Ectodermal cell (in vitro differentiated cells): ENCODE measurements around the gene HAUS7.

Source experiments
- H3K27ac ChIP-seq: 2 replicates; pipeline ENCODE4 v1.7.0; 2013; ENCODE audit warnings: mild to moderate bottlenecking, low read depth, low read length; ENCODE audit not compliant: insufficient read depth, poor library complexity, severe bottlenecking
- H3K27me3 ChIP-seq: 2 replicates; pipeline ENCODE4 v1.7.0; 2013; ENCODE audit warnings: mild to moderate bottlenecking, low read length; ENCODE audit not compliant: insufficient read depth, control insufficient read depth, poor library complexity, severe bottlenecking
- H3K36me3 ChIP-seq: one replicate; pipeline ENCODE4 v1.7.0; 2013; ENCODE audit warnings: low read length; ENCODE audit not compliant: control insufficient read depth, insufficient read depth
- H3K4me1 ChIP-seq: one replicate; pipeline ENCODE4 v1.7.0; 2013; ENCODE audit warnings: low read length; ENCODE audit not compliant: control insufficient read depth, insufficient read depth
- H3K4me3 ChIP-seq: 2 replicates; pipeline ENCODE4 v1.7.0; 2013; ENCODE audit warnings: low read depth, low read length, control low read depth; ENCODE audit not compliant: insufficient read depth
- H3K9me3 ChIP-seq: 2 replicates; pipeline ENCODE4 v1.7.0; 2013; ENCODE audit warnings: mild to moderate bottlenecking, low read length, moderate library complexity; ENCODE audit not compliant: control insufficient read depth
- WGBS, 2 experiments: methylation state at CpG; one replicate each; pipeline ENCODE4 v1.1.7; 2013; ENCODE audit warnings: missing lambda C conversion rate in 2 of 2; 5-methylcytosine and 5-hydroxymethylcytosine counted together

HAUS7 gene

DNA sequence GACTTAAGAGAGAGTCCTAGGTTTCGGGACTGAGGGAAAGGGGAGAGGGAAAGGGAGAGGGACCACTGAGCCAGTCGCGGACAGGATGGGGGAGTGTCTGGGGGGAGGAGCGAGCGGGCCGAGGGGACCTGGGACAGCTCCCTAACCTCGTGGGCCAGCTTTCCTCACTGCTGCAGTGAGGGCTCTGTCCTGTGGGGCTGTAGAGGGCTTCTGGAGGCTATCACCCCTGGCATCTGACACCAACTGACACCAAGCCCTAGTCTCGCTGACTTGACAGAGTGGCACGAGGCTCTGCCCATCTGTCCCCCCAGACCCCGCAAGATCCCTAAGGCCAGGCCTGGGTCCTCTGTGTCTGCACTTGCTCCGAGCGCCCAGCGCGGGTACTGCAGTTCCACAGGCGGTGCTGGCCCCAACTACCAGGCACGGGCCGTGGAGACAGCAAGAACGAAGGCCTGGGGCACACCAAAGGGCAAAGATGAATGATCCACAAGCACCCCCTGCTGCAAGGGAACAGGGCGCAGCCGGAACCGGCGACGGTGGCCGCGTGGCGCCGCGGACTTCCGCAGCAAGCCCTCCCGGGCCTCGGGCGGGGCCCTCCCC lies 465 bp downstream of the HAUS7 start:
- H3K36me3 ChIP-seq = no peaks in the 10 kb centered on the region
- H3K27ac ChIP-seq = no peak overlapping the region
- peaks cover 2% of the 10 kb centered on the region for H3K27me3 ChIP-seq
- peak overlapping the region; percentile 74 for H3K4me3 ChIP-seq
- 0% methylated on average over 32 of the region's 32 CpGs for WGBS, 2 experiments
- no peaks in the 10 kb centered on the region for H3K9me3 ChIP-seq
- H3K4me1 ChIP-seq = peaks cover 4% of the 10 kb centered on the region

GRCh38 chrX:153468008-153468580 lies 2.3 kb downstream of the HAUS7 start:
- Histone ChIP-seq H3K4me1 (peaks cover 4% of the 10 kb centered on the region), H3K36me3 (no peaks in the 10 kb centered on the region), H3K27ac (no peak overlapping the region), H3K9me3 (no peaks in the 10 kb centered on the region), H3K4me3 (no peak overlapping the region), H3K27me3 (no peaks in the 10 kb centered on the region)
- 91 to 94% methylated on average over 12 of the region's 12 CpGs for WGBS, 2 experiments

DNA sequence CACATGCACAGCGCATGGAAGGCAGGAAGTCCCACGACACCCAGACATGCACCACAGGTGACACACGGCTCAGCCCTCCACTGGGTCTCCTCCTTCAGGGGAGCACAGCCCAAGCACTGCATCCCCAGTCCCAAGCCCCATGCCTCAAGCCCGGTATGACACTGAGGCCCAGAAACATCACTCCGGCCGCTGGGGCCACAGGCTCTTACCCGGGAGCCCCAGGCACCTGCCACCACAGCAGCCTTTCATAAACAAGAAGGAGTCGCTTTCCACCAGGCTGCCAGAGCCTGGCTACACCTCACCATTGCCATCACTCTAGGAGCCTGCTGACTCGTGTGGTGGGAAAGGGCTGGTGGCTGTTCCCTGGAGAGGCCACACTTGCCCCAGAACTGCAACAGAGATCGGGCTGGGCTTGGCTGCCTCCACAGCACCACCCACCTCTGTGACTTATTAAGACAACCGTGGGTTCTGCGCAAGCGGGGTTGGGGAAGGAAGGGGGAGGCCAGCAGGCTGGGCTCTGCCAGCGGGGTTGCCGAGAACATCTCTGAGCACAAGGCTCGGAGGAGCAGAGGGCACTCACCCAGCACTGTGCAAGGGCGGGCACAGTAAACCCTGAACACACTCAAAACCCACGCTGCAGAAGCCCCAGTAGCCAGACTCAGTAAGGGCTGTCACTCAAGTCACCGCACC lies 4.5 kb downstream of the HAUS7 start:
- Histone ChIP-seq H3K4me1 (peaks cover 4% of the 10 kb centered on the region), H3K9me3 (no peaks in the 10 kb centered on the region), H3K36me3 (no peaks in the 10 kb centered on the region), H3K27ac (no peak overlapping the region), H3K27me3 (no peaks in the 10 kb centered on the region), H3K4me3 (no peak overlapping the region)
- WGBS, 2 experiments = 93% methylated on average over 19 of the region's 19 CpGs

DNA sequence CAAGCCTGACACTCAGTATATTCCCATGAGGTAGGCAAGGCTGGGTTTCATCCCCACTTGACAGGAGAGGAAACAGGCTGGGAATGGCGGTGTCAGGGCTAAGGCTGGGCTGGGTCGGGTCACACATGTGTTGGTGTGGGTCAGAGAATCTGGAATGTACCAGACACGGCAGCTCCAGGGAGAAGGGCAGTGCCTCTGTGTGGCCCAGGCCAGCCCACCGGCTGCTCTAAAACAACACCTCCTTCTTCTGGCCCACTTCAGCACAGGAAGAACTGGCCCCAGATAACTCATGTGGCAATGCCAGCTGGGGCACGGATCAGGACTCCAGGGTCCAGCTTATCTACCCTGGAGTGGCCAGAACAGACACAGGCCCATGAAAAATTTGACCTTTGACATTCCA lies 6.3 kb downstream of the HAUS7 start:
- Histone ChIP-seq H3K36me3 (no peaks in the 10 kb centered on the region), H3K9me3 (no peaks in the 10 kb centered on the region), H3K27me3 (no peaks in the 10 kb centered on the region), H3K4me3 (no peak overlapping the region), H3K27ac (no peak overlapping the region), H3K4me1 (no peaks in the 10 kb centered on the region)
- 93 to 97% methylated on average over 5 of the region's 5 CpGs for WGBS, 2 experiments

GRCh38 chrX:153463556-153463955 lies 6.8 kb downstream of the HAUS7 start:
- Histone ChIP-seq H3K36me3 (no peaks in the 10 kb centered on the region), H3K27me3 (no peaks in the 10 kb centered on the region), H3K4me1 (no peaks in the 10 kb centered on the region), H3K9me3 (no peaks in the 10 kb centered on the region), H3K4me3 (no peak overlapping the region), H3K27ac (no peak overlapping the region)
- 95% methylated on average over 12 of the region's 12 CpGs for WGBS, 2 experiments

DNA sequence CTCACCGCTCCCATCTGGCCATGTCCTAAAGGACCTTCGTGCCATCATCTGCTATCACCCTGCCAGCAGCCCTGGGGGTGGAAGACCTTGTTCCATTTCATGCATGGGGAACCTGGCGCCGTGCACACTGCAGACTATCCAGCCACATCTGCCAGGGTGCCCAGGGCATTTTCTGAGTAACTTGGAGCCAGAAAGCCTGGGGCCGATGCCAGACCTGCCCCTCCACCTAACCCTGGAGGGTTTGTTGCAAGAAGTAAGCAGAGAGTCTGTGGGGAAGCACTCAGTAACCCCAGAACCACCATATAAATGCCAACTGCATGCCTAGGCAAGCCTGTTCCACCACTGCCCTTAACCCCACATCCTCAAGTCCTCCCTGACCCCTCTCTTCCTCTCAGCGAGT lies 7.3 kb downstream of the HAUS7 start:
- 95 to 100% methylated on average over 6 of the region's 6 CpGs for WGBS, 2 experiments
- no peak overlapping the region for H3K27ac ChIP-seq
- H3K36me3 ChIP-seq = no peaks in the 10 kb centered on the region
- H3K9me3 ChIP-seq = no peaks in the 10 kb centered on the region
- no peak overlapping the region for H3K4me3 ChIP-seq
- no peaks in the 10 kb centered on the region for H3K27me3 ChIP-seq
- H3K4me1 ChIP-seq = no peaks in the 10 kb centered on the region

DNA sequence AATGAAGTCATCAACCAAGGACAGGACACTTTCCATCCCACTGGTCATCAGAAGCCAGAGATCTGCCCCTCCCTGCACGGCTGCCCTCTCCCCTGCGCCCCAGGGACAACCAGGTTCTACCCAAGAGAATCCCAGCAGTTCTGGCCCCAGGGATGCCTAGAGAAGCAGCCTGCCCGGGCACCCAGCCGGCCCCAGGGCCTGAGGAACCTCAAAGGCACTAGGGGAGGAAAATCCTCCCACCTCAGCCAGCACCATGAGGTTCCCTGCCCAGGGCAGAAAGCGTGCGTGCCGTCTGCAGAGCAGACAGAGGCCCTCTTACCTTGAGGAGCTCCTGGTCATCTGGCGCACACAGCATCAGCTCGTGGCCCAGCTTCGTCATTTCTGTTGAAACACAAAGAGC lies 8.1 kb downstream of the HAUS7 start:
- Histone ChIP-seq H3K4me1 (no peaks in the 10 kb centered on the region), H3K4me3 (no peak overlapping the region), H3K27me3 (no peaks in the 10 kb centered on the region), H3K36me3 (no peaks in the 10 kb centered on the region), H3K27ac (no peak overlapping the region), H3K9me3 (no peaks in the 10 kb centered on the region)
- 94 to 96% methylated on average over 10 of the region's 10 CpGs for WGBS, 2 experiments

DNA sequence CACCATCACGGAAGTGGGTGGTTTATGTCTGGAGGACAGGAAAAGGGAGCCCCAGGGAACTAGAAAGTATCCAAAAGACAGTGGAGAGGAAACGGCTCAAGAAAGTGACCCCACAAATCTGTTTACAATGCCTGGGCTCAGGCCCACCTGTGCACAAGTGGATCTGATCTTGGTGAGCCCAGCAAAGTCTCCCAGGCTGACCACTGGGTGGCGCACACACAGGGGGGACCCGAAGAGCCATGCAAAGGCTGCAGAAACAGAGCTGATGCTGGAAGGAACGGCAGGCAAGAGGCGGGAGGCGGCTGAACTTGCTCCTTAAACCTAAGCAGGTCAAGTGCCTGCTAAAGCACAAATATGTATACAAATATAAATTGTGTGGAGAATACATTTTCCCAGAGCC lies 9.6 kb downstream of the HAUS7 start:
- Histone ChIP-seq H3K36me3 (no peaks in the 10 kb centered on the region), H3K9me3 (no peaks in the 10 kb centered on the region), H3K4me3 (no peak overlapping the region), H3K4me1 (no peaks in the 10 kb centered on the region), H3K27ac (no peak overlapping the region), H3K27me3 (no peaks in the 10 kb centered on the region)
- WGBS, 2 experiments = 42 to 44% methylated on average over 4 to 5 of the region's 7 CpGs

GRCh38 chrX:153459986-153460385 lies 10.4 kb downstream of the HAUS7 start:
- WGBS, 2 experiments = 92 to 97% methylated on average over 4 of the region's 4 CpGs
- no peaks in the 10 kb centered on the region for H3K9me3 ChIP-seq
- H3K27ac ChIP-seq = no peak overlapping the region

GRCh38 chrX:153458476-153458875 lies 11.9 kb downstream of the HAUS7 start:
- Histone ChIP-seq H3K27me3 (no peaks in the 10 kb centered on the region), H3K4me1 (no peaks in the 10 kb centered on the region), H3K27ac (no peak overlapping the region), H3K4me3 (no peak overlapping the region), H3K36me3 (no peaks in the 10 kb centered on the region), H3K9me3 (no peaks in the 10 kb centered on the region)
- 94 to 96% methylated on average over 3 to 4 of the region's 4 CpGs for WGBS, 2 experiments

More at GRCh38 chrX:153459986-153460385, 10.4 kb downstream of the HAUS7 start:
- Histone ChIP-seq H3K4me3 (no peak overlapping the region), H3K36me3 (no peaks in the 10 kb centered on the region), H3K4me1 (no peaks in the 10 kb centered on the region), H3K27me3 (no peaks in the 10 kb centered on the region)
